OCI-M1 (cell line): Measurements from ENCODE around the gene RBM15B.
"Not testable (repeated sequence)": the region's sequence is repeated elsewhere in the genome, so short reads cannot be mapped to it uniquely, and the experiment has no call there.

Source experiments
- DNase-seq: peaks from one replicate; lab custom pipeline; 2025; lab: John Stamatoyannopoulos, UW

Gene RBM15B, protein sequence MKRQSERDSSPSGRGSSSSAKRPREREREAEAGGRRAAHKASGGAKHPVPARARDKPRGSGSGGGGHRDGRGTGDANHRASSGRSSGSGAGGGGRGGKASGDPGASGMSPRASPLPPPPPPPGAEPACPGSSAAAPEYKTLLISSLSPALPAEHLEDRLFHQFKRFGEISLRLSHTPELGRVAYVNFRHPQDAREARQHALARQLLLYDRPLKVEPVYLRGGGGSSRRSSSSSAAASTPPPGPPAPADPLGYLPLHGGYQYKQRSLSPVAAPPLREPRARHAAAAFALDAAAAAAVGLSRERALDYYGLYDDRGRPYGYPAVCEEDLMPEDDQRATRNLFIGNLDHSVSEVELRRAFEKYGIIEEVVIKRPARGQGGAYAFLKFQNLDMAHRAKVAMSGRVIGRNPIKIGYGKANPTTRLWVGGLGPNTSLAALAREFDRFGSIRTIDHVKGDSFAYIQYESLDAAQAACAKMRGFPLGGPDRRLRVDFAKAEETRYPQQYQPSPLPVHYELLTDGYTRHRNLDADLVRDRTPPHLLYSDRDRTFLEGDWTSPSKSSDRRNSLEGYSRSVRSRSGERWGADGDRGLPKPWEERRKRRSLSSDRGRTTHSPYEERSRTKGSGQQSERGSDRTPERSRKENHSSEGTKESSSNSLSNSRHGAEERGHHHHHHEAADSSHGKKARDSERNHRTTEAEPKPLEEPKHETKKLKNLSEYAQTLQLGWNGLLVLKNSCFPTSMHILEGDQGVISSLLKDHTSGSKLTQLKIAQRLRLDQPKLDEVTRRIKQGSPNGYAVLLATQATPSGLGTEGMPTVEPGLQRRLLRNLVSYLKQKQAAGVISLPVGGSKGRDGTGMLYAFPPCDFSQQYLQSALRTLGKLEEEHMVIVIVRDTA

DNA sequence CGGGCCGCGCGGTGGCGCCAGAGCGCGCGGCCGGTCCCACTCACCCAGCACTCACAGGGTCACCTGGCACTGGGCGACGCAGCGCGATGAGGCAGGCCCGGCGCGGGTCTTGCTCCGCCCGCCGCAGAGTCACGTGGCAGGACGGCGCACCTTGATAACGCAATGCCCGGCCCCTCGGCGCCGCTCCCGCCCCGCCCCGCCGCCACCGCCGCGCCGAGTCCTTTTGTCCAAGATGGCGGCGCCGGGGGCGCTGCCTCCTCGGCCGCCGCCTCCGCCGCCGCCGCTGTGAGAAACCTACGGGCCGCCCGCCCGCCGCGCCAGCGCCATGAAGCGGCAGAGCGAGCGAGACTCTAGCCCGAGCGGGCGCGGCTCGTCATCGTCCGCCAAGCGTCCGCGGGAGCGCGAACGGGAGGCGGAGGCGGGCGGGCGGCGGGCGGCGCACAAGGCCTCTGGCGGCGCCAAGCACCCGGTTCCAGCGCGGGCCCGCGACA is at the start of gene RBM15B:
RBM15B (plus strand) TSS at position 211 of the 491 bp plus-strand sequence; CDS start at position 326, 115 bp downstream.
- DNase-seq = peak; percentile 95

DNA sequence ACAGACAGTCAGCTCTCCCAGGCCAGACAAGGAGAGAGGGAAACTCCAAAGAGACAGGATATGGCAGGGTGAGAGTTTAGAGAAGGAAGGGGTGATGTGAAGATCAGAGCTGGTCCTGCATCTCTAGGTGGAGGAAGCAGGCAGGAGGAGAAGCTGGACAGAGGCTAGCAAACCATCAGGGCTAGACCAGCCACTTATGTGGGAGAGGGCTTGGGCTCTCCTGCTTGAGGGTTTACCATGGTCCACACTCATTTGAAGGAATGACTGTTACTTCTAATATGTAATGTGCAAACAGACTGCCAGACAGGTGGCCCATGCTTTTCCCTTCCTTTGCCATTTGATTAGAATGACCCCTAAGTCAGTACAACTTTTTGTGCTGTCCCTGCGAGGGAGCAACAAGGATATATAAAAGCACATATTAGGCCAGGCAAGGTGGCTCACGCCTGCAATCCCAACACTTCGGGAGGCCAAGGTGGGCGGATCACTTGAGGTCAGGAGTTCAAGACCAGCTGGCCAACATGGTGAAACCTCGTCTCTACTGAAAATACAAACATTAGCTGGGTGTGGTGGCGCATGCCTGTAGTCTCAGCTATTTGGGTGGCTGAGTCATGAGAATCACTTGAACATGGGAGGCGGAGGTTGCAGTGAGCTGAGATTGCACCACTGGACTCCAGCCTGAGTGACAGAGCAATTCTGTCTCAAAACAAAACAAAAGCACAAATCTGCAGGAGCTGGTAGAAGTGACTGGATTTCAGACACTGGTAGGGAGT is 47.0 kb upstream of the RBM15B start:
- no peak for DNase-seq

DNA sequence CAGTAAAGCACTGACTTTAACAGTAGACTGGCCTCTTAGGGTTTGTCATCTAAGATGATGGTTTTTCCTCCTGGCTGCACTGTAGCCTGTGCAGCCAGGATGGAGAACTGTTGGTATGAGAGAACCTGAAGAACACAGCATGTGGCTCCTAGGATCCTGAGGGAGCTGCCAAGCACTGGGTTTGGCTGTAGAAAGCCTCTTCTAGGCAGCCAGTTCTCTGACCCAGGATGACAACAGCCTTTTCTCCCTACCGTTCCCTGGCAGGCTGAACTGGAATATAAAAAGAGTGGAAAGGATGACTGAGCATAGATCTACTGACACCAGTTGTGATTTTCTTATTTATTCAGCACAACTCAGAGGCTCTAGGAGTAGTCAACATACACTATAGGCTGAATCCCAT is 40.3 kb upstream of the RBM15B start:
- DNase-seq = no peak

DNA sequence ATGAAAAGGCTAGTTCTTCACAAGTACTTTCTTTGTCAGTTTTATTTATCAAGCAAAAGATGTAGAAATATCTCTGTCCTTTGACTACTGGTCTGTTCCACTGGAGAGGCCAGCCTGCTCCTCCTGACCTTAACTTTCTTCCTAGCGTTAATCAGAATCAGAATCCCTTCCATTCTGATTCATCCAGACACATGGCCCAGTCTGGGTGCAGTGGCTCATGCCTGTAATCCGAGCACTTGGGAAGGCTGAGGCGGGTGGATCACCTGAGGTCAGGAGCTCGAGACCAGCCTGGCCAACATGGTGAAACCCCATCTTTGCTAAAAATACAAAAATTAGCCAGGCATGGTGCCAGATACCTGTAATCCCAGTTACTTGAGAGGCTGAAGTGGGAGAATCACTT is 38.0 kb upstream of the RBM15B start:
- DNase-seq = no peak

DNA sequence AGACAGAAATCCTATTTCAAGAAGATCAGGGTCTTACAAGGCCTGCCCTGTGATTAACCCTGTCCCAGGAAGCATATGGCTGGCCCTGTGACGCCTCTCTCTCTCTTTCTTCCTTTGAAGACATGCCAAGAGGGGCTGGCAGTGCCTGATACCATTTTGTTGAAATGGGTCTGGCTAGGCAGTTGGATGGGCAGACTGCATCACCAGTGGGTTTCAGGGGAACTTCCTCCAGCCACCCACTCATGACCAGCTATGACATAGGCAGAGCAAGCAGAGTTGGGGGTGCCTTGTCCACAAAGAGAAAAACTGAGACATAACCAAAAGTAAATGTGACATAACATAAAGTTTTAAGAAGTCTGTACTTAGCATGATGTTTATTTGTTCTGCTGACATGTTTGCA is 37.4 kb upstream of the RBM15B start:
- DNase-seq = no peak

DNA sequence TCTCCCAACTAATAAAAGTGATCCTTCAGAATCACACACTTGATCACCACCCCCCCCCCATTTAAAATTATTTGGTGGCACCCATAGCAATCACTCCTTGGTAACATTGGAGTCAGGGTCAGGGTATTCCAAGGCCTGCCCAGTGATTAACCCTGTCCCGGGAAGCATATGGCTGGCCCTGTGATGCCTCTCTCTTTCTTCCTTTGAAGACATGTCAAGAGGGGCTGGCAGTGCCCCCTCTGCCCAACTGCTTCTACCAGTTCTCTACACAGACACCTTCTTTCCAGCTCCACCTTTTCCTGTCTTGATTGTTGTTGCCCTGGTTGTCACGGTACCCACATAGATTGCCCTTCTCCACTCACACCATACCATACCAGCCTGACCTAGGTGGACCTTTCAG is 36.9 kb upstream of the RBM15B start:
- DNase-seq = no peak

DNA sequence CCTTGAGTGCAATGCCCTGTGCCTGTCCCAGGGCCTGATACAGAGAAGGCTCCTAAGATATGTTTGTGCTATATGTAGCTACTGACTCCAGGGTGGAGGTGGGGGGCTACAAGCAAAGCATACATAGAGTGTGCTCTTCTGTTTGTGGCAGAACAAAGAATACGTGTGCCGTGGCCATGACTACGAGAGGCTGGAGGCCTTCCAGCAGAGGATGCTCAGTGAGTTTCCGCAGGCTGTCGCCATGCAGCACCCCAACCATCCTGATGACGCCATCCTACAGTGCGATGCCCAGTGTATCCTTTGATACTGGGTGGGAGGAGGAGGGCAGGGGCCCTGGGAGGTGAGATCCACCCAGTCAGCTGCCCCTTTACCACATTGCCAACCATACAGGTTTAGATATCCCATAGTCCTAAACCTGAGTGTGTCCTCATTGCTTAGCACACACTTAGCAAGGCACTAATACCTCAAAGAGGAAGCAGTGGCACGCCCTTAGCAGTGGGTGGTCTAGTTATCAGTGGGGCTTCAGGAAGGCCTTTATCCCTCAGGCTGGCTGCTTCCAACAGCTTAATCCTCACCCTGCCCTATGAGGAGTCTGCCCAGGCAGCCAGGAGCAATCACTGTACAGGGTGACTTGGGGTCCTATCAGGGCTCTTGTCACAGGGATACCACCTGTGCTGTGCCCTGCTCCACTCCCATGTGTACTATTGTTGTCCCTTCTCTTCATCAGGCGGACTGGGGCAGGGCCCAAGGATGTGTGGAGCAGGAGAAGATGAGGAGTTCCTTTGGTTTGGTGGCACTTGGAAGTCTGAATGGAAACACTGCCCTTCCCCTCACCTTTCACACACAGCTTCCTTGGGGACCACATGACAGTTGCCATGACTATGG is 36.1 kb upstream of the RBM15B start:
- DNase-seq = no peak

DNA sequence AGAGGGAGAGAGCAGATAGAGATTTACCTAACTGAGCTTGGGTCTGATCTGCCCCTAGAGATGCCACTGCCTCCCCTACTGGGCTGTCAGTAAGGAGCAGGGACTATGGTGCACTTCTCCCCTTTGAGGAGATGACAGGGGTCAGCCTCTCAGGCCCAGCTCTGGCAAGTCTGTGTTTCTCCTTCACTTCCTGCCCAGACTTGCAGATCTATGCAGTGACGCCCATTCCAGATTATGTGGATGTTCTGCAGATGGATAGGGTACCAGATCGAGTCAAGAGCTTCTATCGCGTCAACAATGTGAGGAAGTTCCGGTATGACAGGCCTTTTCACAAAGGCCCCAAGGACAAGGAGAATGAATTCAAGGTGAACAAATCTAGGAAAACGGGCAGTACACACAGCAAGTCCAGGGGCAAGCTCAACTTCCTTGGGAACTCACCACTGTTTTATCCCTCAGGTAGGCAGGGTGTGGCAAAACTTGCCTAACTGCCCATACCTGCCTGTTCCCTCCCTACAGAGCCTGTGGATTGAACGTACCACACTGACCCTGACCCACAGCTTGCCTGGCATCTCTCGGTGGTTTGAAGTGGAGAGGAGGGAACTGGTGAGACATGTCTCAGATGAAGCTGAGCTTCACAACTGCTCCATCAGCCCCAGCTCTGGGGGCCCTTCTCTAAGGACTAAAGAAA is 35.0 kb upstream of the RBM15B start:
- no peak for DNase-seq

DNA sequence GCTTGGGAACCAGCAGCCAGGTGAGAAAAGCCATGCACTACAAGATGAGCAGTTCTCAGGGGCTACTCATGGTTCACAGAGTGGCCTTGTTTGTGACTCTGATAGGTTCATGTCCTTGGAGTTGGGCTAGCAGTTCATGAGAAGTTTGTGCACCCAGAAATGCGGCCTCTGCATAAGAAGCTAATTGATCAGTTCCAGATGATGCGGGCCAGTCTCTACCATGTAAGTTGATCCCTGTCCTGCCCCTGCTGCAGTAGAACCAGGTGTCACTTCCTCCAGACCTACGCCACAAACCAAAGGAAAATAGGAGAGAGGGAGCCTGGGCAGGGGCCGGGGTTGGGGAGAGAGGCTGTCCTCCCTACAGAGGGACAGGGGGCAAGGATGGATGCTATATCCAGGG is 33.2 kb upstream of the RBM15B start:
- no peak for DNase-seq

DNA sequence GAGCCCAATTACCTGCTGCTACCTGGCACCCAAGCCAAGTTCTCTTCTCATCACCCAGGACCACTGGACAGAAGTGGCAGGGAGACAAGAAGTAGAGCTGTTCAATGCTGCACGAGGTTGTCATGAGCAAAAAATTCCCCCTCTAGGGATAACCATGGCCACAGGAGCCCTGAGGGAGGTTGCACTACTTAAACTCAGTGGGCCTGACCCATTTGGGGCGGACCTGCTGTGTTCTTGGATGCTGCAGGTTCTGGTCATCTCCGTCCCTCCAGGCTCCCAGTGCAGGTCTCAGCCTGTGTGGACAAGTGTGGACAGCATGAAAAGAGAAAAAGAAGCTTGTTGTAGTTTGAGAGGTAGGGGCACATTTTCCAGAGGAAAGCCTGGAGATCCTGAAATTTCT is 32.1 kb upstream of the RBM15B start:
- DNase-seq = no peak

DNA sequence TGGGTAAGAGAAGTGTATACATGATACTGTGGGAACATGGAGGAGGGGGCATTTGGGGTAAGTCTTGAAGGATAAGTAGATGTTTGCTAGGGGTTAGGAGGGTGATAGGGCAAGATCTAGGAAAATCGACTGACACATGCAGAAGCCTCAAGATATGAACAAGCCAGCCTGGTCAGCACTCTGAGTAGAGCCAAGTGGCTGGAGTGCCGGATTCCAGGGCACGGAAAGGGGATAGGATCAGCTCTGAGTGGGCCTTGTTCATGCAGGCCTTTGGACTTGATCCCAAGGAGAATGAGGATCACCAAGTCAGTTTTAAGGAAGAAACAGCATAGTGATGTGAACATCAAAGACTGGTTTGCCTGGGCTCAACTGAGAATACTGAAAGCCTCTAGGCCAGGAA is 30.3 kb upstream of the RBM15B start:
- no peak for DNase-seq

DNA sequence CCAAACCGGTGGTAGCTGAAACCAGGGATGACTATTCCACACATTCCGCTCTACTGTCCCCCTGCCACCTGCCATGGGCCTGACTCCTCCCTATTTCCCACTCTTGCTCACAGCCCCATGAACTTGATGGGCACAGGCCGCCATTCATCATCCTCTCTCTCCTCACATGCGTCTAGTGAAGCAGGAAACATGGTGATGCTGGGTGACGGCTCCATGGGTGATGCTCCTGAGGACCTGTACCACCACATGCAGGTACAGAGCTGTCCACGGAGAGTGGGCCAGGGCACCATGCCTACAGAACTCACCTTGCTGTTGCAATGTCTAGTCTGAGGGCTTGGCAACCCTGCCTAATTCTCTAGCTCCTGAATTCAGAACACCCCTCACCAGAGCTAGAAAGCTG is 29.3 kb upstream of the RBM15B start:
- no peak for DNase-seq

DNA sequence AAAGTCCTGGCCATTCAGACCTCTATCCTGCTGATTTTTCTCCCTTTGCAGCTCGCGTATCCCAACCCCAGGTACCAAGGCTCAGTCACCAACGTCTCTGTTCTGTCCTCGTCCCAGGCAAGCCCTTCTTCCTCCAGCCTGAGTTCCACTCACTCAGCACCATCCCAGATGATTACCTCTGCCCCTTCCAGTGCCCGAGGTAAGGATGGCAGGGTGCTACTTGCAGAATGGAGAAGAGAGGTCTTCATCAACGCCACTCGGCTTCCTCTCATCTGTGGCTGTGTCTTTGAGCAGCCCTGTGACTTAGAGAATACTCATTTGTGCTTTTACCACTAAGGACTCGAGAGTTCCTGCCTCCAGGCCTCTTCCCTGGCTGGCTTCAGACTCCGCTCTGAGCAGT is 28.6 kb upstream of the RBM15B start:
- DNase-seq = no peak

DNA sequence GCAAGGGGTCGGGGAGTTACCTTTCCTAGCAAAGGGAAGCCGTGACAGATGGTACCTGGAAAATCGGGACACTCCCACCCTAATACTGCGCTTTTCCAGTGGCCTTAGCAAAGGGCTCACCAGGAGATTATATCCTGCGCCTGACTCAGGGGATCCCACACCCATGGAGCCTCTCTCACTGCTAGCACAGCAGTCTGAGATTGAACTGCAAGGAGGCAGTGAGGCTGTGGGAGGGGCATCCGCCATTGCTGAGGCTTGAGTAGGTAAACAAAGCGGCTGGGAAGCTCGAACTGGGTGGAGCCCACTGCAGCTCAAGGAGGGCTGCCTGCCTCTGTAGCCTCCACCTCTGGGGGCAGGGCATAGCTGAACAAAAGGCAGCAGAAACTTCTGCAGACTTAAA is 22.8 kb upstream of the RBM15B start:
- DNase-seq = not testable (repeated sequence)

DNA sequence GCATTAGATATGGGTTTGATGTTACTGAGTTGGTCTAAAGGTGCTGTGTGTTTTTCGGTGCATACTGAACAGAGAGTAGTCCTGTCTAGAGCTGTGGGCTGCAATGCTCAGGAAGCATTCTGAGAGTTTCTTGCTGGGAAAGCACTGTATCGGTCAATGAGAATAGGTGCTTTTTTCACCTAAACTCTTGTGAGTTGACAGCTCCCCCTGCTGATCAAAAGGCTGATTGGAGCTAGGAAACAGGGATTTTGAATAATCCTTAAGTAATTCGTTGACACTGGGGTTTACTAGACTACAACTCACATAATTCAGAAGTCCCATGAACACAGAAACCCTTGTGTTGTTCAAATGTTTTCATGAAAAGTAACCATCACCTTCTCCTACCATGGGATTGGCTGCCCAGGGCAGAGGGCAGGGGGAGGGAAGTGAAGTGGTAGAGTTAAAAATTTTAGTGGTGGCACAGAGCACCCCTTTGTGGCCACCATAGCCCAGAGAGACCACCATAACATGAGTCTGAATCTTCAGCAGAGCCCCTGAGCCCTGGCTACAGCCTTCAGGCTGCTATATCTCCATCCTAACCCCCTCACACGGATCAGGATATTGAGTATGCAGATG is 19.0 kb upstream of the RBM15B start:
- DNase-seq = peak; percentile 71

DNA sequence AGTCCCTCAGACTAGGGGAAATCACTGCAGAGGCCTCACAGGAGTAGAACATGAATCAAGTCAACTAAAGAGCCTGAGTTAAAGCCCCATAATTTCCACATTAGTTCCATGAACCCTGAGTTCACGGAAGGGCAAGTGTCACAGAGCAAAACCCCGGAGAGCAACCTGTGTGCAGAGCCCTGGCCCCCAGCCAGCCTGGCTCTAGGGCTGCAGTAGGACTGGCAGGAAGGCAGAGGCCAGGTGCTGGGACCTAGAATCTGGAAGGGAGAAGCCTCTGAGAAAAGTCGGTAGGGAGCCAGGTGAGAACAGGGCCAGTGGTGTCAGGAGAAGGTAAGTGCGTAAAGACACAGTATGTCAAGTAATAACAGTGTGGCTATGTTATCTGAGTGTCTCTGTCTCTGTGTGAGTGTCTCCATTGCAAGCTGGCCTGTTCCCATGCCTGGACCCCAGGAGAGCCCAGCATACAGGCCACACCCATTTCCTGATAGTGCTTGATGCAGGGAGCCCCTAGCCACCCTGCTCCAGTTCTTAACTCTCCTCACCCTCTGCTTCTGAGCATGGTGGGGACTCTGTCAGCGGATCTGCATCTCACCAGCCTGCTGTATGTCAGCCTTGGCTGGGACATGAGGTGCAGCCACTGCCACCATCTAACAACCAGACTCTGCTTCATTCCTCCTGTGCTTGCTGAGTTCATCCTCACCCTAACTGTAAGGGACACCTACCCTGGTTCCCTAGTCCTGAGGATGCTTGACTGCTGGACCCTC is 17.2 kb upstream of the RBM15B start:
- no peak for DNase-seq

DNA sequence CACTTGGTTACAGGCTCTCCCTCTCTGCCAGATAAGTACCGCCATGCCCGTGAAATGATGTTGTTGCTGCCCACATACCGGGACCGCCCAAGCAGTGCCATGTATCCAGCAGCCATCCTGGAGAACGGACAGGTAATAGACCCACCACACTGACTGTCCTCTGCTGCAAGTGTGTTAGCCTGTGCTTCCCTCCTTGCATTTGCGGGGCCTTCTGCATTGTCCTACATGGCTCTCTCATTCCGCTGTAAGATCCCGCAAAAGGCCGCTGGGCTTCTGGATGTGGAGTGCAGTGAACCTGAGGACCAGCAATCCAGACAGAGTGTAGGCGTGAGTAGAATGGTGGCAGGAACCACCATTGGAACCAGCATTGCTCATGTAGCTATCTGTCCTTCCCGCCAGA is 16.6 kb upstream of the RBM15B start:
- no peak for DNase-seq

DNA sequence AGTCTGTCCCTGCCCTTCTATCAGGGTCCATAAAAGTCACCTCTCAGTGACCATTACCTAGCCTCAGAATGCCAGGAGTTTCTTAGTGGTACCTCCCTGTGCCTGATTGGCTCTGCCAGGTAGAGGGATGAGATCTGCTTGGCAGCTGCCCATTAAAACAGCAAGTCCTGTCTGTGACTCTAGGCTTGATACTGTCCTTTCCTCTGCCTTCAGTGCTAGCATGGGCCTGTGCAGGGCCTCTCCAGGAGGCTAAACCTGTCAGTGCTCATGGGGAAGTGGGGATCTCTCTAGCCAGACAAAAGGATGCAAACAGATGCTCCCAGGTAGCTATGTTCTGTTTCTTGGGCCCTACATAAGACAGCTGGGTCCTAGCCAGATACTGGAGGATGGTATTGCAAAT is 15.9 kb upstream of the RBM15B start:
- no peak for DNase-seq

DNA sequence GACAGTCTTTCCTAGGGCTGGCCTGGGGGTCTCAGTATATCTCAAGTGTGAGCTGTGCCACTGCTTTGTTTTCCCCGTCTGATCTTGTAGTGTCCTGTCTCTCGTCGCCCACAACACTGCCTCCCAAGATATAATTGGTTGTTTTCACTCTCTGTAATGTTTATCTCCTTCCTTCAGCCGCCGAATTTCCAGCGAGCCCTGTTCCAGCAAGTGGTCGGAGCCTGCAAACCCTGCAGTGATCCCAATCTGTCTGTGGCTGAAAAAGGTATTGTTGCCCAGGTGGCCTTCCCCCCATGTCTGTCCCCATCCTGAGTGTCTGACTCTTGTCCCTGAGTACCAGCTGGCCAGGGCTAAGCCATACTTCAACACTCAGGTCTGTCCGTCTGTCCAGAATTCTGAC is 15.5 kb upstream of the RBM15B start:
- DNase-seq = no peak
